ENCODE results near the gene SIX5.

DNA sequence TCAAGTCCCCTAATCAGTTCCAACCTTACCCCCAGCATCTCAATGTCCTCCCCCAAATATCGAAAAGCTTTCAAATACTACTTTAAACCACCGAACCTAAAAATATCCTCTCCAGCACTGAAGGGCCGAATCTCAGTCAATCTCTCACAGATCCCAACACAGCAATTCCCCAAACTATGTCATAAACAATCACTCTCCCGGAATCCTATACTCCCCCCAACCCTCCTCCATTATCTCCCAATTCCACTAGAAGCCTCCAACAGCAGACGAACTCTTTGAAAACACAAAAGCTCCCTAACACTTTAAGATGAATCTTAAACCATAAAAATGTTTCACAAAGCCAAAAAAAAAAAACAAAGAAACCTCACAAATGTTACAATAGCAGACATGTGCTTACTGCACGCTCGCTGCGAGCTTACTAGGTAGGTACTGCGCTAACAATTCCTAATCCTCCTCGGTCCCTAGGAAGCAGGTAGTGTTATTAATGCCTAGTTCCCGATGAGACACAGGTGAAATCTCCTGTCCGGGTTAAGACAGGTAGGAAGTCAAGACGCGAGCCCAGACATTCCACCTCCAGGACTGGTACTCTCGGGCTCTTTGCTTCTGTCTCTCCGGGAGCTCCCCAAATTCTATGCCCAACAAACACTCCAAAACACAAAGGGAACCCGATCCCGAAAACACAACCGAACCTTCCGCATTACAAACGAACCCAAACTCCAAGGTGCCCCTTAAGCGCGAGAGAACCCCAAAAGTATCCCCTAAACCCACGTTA, 52.5 kb downstream of the SIX5 start:
- TF ChIP-seq, protein P1, sequence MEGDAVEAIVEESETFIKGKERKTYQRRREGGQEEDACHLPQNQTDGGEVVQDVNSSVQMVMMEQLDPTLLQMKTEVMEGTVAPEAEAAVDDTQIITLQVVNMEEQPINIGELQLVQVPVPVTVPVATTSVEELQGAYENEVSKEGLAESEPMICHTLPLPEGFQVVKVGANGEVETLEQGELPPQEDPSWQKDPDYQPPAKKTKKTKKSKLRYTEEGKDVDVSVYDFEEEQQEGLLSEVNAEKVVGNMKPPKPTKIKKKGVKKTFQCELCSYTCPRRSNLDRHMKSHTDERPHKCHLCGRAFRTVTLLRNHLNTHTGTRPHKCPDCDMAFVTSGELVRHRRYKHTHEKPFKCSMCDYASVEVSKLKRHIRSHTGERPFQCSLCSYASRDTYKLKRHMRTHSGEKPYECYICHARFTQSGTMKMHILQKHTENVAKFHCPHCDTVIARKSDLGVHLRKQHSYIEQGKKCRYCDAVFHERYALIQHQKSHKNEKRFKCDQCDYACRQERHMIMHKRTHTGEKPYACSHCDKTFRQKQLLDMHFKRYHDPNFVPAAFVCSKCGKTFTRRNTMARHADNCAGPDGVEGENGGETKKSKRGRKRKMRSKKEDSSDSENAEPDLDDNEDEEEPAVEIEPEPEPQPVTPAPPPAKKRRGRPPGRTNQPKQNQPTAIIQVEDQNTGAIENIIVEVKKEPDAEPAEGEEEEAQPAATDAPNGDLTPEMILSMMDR (conservative IDR thresholded peaks at IDR 0.05; ENCODE audit: low read depth, low read length), result no peak
- TF ChIP-seq EZH2 (IDR thresholded peaks at IDR 0.05; ENCODE audit: borderline replicate concordance, low read depth, low read length, poor library complexity, severe bottlenecking), result no peak

Data from A673 (cell line).